Vagina (tissue), 2 donors: ENCODE measurements around the gene TMPRSS11A. TPM values are rescaled to one million over a fixed set of nuclear protein-coding genes. Genes with fewer than 3 reads are reported as not detected.

Experiments used
- DNase-seq, 2 donors: peaks; one replicate each; pipeline ENCODE4 v3.0.0-alpha.2; 2017; ENCODE audit errors: extremely low spot score in 2 of 2
- H3K27ac ChIP-seq: fragments of 200-600 bp; sonication (generic); one replicate; pipeline ENCODE4 v1.5.1; 2019
- H3K27me3 ChIP-seq: fragments of 200-600 bp; sonication (generic); one replicate; pipeline ENCODE4 v1.5.1; 2019
- H3K36me3 ChIP-seq, 2 donors: fragments of 200-600 bp; sonication (generic); one replicate each; pipeline ENCODE4 v1.5.1; 2017 to 2019
- H3K4me1 ChIP-seq: fragments of 200-600 bp; sonication (generic); one replicate; pipeline ENCODE4 v1.5.1; 2019
- H3K4me3 ChIP-seq, 2 donors: fragments of 200-600 bp; sonication (generic); 1 replicate in 1 of 2; 2 replicates in 1 of 2; pipeline ENCODE4 v1.5.1; 2016 to 2019
- H3K9me3 ChIP-seq: fragments of 200-600 bp; sonication (generic); one replicate; pipeline ENCODE4 v1.5.1; 2019
- POLR2A ChIP-seq, 2 donors: fragments of 450-650 bp; IDR thresholded peaks; one replicate each; pipeline ENCODE4 v1.6.1; 2017; ENCODE audit warnings: antibody characterized with exemption in 2 of 2, mild to moderate bottlenecking in 2 of 2, moderate library complexity in 2 of 2
- POLR2AphosphoS5 ChIP-seq, 2 donors: sonication (generic); formaldehyde crosslinking; IDR thresholded peaks; one replicate each; pipeline ENCODE4 v1.9.0; 2017; ENCODE audit warnings: antibody characterized with exemption in 2 of 2, mild to moderate bottlenecking in 2 of 2, low read depth in 1 of 2; ENCODE audit not compliant: insufficient read depth in 1 of 2
- intact Hi-C: fragments of 100-400 bp; cut with DNase I; formaldehyde crosslinking; loops from one replicate; pipeline ENCODE4 v1.15.1; 2023
- total RNA-seq: library from RNA; depleted of rRNA; stranded (reverse); fragments of >200 nt; gene quantifications from one replicate; pipeline ENCODE4 v1.2.3, GENCODE V29; 2016
- TF ChIP-seq, protein P1 (sequence below), 3 experiments: fragments of 450-650 bp in 2 of 3; fragments of 200-600 bp in 1 of 3; sonication (generic) in 1 of 3; IDR thresholded peaks; one replicate each; pipeline ENCODE4 v1.5.1; 2017 to 2019; ENCODE audit warnings: antibody characterized with exemption in 3 of 3, mild to moderate bottlenecking in 2 of 3, moderate library complexity in 2 of 3

Gene TMPRSS11A, protein sequence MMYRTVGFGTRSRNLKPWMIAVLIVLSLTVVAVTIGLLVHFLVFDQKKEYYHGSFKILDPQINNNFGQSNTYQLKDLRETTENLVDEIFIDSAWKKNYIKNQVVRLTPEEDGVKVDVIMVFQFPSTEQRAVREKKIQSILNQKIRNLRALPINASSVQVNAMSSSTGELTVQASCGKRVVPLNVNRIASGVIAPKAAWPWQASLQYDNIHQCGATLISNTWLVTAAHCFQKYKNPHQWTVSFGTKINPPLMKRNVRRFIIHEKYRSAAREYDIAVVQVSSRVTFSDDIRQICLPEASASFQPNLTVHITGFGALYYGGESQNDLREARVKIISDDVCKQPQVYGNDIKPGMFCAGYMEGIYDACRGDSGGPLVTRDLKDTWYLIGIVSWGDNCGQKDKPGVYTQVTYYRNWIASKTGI
- total RNA-seq, result 26.0 TPM

- TF ChIP-seq POLR2A (IDR thresholded peaks at IDR 0.05) (no peak), POLR2AphosphoS5 (IDR thresholded peaks at IDR 0.05; ENCODE audit: insufficient read depth in 1 of 2, low read depth in 1 of 2) (no peak)
- TF ChIP-seq, protein P1, sequence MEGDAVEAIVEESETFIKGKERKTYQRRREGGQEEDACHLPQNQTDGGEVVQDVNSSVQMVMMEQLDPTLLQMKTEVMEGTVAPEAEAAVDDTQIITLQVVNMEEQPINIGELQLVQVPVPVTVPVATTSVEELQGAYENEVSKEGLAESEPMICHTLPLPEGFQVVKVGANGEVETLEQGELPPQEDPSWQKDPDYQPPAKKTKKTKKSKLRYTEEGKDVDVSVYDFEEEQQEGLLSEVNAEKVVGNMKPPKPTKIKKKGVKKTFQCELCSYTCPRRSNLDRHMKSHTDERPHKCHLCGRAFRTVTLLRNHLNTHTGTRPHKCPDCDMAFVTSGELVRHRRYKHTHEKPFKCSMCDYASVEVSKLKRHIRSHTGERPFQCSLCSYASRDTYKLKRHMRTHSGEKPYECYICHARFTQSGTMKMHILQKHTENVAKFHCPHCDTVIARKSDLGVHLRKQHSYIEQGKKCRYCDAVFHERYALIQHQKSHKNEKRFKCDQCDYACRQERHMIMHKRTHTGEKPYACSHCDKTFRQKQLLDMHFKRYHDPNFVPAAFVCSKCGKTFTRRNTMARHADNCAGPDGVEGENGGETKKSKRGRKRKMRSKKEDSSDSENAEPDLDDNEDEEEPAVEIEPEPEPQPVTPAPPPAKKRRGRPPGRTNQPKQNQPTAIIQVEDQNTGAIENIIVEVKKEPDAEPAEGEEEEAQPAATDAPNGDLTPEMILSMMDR (IDR thresholded peaks at IDR 0.05), result no peak
- H3K4me3 ChIP-seq, result no peak within 1 kb of the TSS
- DNase-seq, result no peak
- no peak within 1 kb of the TSS for H3K27ac ChIP-seq
- intact Hi-C loops, result no loop called here
- H3K9me3 ChIP-seq, result no peaks in the 10 kb centered on the region
- H3K27me3 ChIP-seq, result no peaks in the 10 kb centered on the region
- H3K36me3 ChIP-seq, result no peaks in the 10 kb centered on the region
- H3K4me1 ChIP-seq, result no peaks in the 10 kb centered on the region
Measured at GRCh38 chr4:67963356-67963755, at the start of gene TMPRSS11A. TSS of gene TMPRSS11A (minus strand) at chr4:67963493. CDS start at chr4:67963393, 100 bp downstream.

GRCh38 chr4:68011684-68012083, 48.4 kb upstream of the TMPRSS11A start:
- Histone ChIP-seq H3K4me1 (no peaks in the 10 kb centered on the region), H3K4me3 (no peak overlapping the region), H3K27me3 (no peaks in the 10 kb centered on the region), H3K9me3 (no peaks in the 10 kb centered on the region), H3K27ac (no peak overlapping the region), H3K36me3 (no peaks in the 10 kb centered on the region)
- intact Hi-C loops, result no loop called here
- no peak for DNase-seq
- no peak for TF ChIP-seq POLR2A (IDR thresholded peaks at IDR 0.05)
- TF ChIP-seq, protein P1 (IDR thresholded peaks at IDR 0.05), result no peak
- no peak for TF ChIP-seq POLR2AphosphoS5 (IDR thresholded peaks at IDR 0.05; ENCODE audit: insufficient read depth in 1 of 2, low read depth in 1 of 2)

DNA sequence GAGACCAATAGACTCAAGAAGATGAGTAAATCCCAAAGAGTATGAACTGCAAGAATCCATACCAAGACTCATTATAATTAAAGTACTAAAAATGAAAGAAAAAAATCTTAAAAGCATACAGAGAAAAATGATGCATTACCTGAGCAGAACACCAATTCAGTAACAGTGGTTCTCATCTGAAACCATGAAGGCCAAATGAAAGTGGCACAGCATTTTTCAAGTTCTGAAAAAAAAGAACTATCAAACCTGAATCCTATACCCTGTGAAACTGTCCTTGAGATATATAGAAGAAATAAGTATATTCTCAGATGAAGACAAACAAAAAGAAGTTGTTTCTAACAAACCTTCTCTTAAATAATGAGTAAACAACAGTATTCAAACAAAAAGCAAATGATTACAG, 39.6 kb upstream of the TMPRSS11A start:
- H3K36me3 ChIP-seq, result no peaks in the 10 kb centered on the region
- DNase-seq, result no peak
- H3K4me1 ChIP-seq, result no peaks in the 10 kb centered on the region
- intact Hi-C loops, result no loop called here
- no peaks in the 10 kb centered on the region for H3K27me3 ChIP-seq
- TF ChIP-seq POLR2A (IDR thresholded peaks at IDR 0.05), result no peak
- no peak for TF ChIP-seq POLR2AphosphoS5 (IDR thresholded peaks at IDR 0.05; ENCODE audit: insufficient read depth in 1 of 2, low read depth in 1 of 2)
- TF ChIP-seq, protein P1 (IDR thresholded peaks at IDR 0.05), result no peak
- H3K4me3 ChIP-seq, result no peak overlapping the region
- H3K9me3 ChIP-seq, result no peaks in the 10 kb centered on the region
- H3K27ac ChIP-seq, result no peak overlapping the region

DNA sequence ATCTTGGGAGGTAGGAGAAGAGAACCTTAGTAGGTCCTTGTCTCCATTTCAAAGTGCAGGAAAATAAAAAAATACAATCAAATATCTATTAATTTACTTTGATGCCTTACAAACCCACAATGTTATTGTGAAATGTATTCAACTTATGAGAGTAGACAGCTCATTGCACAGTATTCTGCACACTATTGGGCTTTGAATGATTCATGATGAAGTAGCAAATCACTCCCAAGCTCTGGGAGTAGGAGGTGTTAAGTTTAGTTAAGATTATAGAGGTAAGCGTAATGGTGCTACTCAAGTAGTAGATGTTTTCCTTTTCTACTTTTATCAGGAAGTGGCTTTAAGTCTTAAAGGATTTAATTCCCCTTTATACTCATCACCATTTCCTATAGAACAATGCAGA, 32.8 kb upstream of the TMPRSS11A start:
- Histone ChIP-seq H3K9me3 (no peaks in the 10 kb centered on the region), H3K4me3 (no peak overlapping the region), H3K4me1 (no peaks in the 10 kb centered on the region), H3K27me3 (no peaks in the 10 kb centered on the region), H3K36me3 (no peaks in the 10 kb centered on the region), H3K27ac (no peak overlapping the region)
- DNase-seq, result no peak
- TF ChIP-seq, protein P1 (IDR thresholded peaks at IDR 0.05), result no peak
- no peak for TF ChIP-seq POLR2A (IDR thresholded peaks at IDR 0.05)
- peak in 1 of 2 donors; percentile 39 for TF ChIP-seq POLR2AphosphoS5 (IDR thresholded peaks at IDR 0.05; ENCODE audit: insufficient read depth in 1 of 2, low read depth in 1 of 2)
- intact Hi-C loops, result no loop called here

GRCh38 chr4:67988991-67989390, 25.7 kb upstream of the TMPRSS11A start:
- no peak overlapping the region for H3K4me3 ChIP-seq
- no peaks in the 10 kb centered on the region for H3K27me3 ChIP-seq
- TF ChIP-seq POLR2A (IDR thresholded peaks at IDR 0.05) (no peak), POLR2AphosphoS5 (IDR thresholded peaks at IDR 0.05; ENCODE audit: insufficient read depth in 1 of 2, low read depth in 1 of 2) (no peak)
- TF ChIP-seq, protein P1 (IDR thresholded peaks at IDR 0.05), result no peak
- no peak overlapping the region for H3K27ac ChIP-seq
- no peak for DNase-seq
- H3K36me3 ChIP-seq, result no peaks in the 10 kb centered on the region
- no peaks in the 10 kb centered on the region for H3K4me1 ChIP-seq
- H3K9me3 ChIP-seq, result no peaks in the 10 kb centered on the region
- intact Hi-C loops, result no loop called here
